Spleen (tissue), 7 donors: ENCODE measurements around the gene TNRC6B.

Experiments
- POLR2A ChIP-seq, 3 donors: fragments of 450-650 bp; IDR thresholded peaks; one replicate each; pipeline ENCODE4 v1.5.1; 2017; ENCODE audit warnings: antibody characterized with exemption in 3 of 3, mild to moderate bottlenecking in 1 of 3
- POLR2AphosphoS5 ChIP-seq, 3 donors: sonication (generic); formaldehyde crosslinking; IDR thresholded peaks; one replicate each; pipeline ENCODE4 v1.5.1; 2017; ENCODE audit warnings: antibody characterized with exemption in 3 of 3
- TF ChIP-seq, protein P1 (sequence below), 11 experiments: fragments of 200-600 bp in 7 of 11; fragments of 450-650 bp in 4 of 11; sonication (generic) in 4 of 11; IDR thresholded peaks in 8 of 11; conservative IDR thresholded peaks in 3 of 11; 1 replicate in 7 of 11; 2 replicates in 4 of 11; pipeline versions ENCODE4 v1.4.0 to v1.8.0; 2016 to 2021; ENCODE audit warnings: antibody characterized with exemption in 11 of 11, inconsistent platforms in 4 of 11, mild to moderate bottlenecking in 1 of 11
- donor health status: DM: no; HTN: no; CAD: no; lungs with moderate emphysema.
- donor health status: DM: no; HTN: no; CAD: no.
- donor health status: DM: no; HTN: no; CAD: no.

GRCh38 chr22:40271440-40271839 is 93.7 kb downstream of the TNRC6B start:
- TF ChIP-seq, protein P1, sequence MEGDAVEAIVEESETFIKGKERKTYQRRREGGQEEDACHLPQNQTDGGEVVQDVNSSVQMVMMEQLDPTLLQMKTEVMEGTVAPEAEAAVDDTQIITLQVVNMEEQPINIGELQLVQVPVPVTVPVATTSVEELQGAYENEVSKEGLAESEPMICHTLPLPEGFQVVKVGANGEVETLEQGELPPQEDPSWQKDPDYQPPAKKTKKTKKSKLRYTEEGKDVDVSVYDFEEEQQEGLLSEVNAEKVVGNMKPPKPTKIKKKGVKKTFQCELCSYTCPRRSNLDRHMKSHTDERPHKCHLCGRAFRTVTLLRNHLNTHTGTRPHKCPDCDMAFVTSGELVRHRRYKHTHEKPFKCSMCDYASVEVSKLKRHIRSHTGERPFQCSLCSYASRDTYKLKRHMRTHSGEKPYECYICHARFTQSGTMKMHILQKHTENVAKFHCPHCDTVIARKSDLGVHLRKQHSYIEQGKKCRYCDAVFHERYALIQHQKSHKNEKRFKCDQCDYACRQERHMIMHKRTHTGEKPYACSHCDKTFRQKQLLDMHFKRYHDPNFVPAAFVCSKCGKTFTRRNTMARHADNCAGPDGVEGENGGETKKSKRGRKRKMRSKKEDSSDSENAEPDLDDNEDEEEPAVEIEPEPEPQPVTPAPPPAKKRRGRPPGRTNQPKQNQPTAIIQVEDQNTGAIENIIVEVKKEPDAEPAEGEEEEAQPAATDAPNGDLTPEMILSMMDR (IDR thresholded peaks at IDR 0.05 in 8 of 11, conservative IDR thresholded peaks at IDR 0.05 in 3 of 11), result no peak
- no peak for TF ChIP-seq POLR2A (IDR thresholded peaks at IDR 0.05)
- no peak for TF ChIP-seq POLR2AphosphoS5 (IDR thresholded peaks at IDR 0.05)
